Activated naive CD4-positive, alpha-beta T cell treated with anti-CD3 and anti-CD28 coated beads, Interleukin-2, amount 10 ng/mL, durations not matched to agents 7 days and 5 days (primary cell): Measurements from ENCODE around the gene HCFC2.
"Not testable (repeated sequence)": the region's sequence is repeated elsewhere in the genome, so short reads cannot be mapped to it uniquely, and the experiment has no call there.

ENCODE experiments used
- CTCF ChIA-PET: fragments of 350-600 bp; sonication (Branson Sonifier 250); formaldehyde crosslinking; loops from one replicate; lab custom pipeline; 2021; ENCODE audit warnings: antibody characterized with exemption; lab: Charles Lee
- DNase-seq: peaks from one replicate; pipeline ENCODE4 v3.0.0-alpha.2; 2020
- H3K27ac Mint-ChIP-seq: one replicate; pipeline ENCODE4 v1.8.0; 2021; ENCODE audit warnings: mild to moderate bottlenecking, moderate library complexity, mixed read lengths
- H3K27me3 Mint-ChIP-seq: one replicate; pipeline ENCODE4 v1.8.0; 2021; ENCODE audit warnings: mild to moderate bottlenecking, mixed read lengths
- H3K36me3 Mint-ChIP-seq: one replicate; pipeline ENCODE4 v1.8.0; 2021; ENCODE audit warnings: mixed read lengths
- H3K4me1 Mint-ChIP-seq: one replicate; pipeline ENCODE4 v1.8.0; 2021; ENCODE audit warnings: mixed read lengths
- H3K4me3 Mint-ChIP-seq: one replicate; pipeline ENCODE4 v1.8.0; 2021; ENCODE audit warnings: mild to moderate bottlenecking, moderate library complexity, mixed read lengths
- H3K9me3 Mint-ChIP-seq: one replicate; pipeline ENCODE4 v1.8.0; 2021; ENCODE audit warnings: mixed read lengths

The HCFC2 gene

GRCh38 chr12:104064031-104064841 lies at the start of gene HCFC2:
HCFC2 (plus strand) TSS chr12:104064531; CDS start chr12:104064561, 30 bp downstream.
- CTCF ChIA-PET: interaction anchor here (0.8 to 3.6 kb wide), 2 partner anchors 45 to 186 kb away, joined by 4 to 25 read pairs; no protein-coding TSS in a partner anchor
- Mint-ChIP-seq H3K27ac (peak within 1 kb of the TSS; percentile 85), H3K36me3 (peaks cover 11% of the 10 kb centered on the region), H3K27me3 (peaks cover 31% of the 10 kb centered on the region), H3K9me3 (no peaks in the 10 kb centered on the region), H3K4me3 (peak within 1 kb of the TSS; percentile 91), H3K4me1 (peaks cover 21% of the 10 kb centered on the region)
- DNase-seq: peak; percentile 93

- H3K9me3 Mint-ChIP-seq, H3K4me3 Mint-ChIP-seq, H3K27ac Mint-ChIP-seq, CTCF ChIA-PET, H3K4me1 Mint-ChIP-seq, DNase-seq, H3K36me3 Mint-ChIP-seq: not testable (repeated sequence)
- H3K27me3 Mint-ChIP-seq: peaks cover 27% of the 10 kb centered on the region
Measured at GRCh38 chr12:104021862-104022261, 42.5 kb upstream of the HCFC2 start.

DNA sequence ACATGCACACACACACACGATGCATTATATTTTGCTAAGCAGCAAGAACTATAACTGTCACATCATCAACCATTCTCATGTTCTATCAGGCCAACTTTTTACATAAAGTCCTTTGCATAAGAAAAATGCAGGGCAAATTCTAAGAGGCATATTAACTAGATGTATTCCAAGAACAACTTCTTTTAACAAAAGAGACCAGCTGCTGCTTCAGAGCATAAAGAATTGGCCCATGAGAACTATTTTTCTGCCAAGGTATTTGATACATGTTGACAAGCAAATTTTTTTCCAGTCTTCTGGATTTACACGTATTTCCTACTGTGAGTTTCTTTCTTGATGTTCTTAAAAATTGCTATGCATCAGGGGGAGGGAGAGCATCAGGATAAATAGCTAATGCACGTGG lies 41.5 kb upstream of the HCFC2 start:
- H3K27me3 Mint-ChIP-seq: peaks cover 32% of the 10 kb centered on the region
- no peak overlapping the region for H3K27ac Mint-ChIP-seq
- H3K9me3 Mint-ChIP-seq: no peaks in the 10 kb centered on the region
- CTCF ChIA-PET: no interaction called here
- DNase-seq: no peak
- H3K36me3 Mint-ChIP-seq: no peaks in the 10 kb centered on the region
- no peaks in the 10 kb centered on the region for H3K4me1 Mint-ChIP-seq
- H3K4me3 Mint-ChIP-seq: no peak overlapping the region

- CTCF ChIA-PET: no interaction called here
Measured at GRCh38 chr12:104023710-104024109, 40.6 kb upstream of the HCFC2 start.

DNA sequence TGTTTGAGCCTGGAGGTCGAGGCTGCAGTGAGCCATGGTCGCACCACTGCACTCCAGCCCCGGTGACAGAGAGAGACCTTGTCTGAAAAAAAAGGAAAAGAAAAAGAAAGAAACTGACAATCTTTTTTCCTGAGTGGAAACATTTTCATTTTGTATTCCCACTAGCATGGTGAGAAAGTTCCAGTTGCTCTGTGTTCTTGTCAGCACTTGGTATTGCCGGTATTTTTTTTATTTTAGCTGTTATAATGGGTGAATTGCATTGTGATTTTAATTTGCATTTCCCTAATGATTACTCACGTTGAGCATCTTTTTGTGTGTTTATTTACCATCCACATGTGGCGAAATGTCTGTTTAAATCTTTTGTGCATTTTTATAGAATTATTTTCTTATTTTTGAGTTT lies 40.0 kb upstream of the HCFC2 start:
- Mint-ChIP-seq H3K4me3 (no peak overlapping the region), H3K27ac (no peak overlapping the region), H3K9me3 (no peaks in the 10 kb centered on the region), H3K4me1 (no peaks in the 10 kb centered on the region), H3K36me3 (no peaks in the 10 kb centered on the region), H3K27me3 (peaks cover 41% of the 10 kb centered on the region)
- no peak for DNase-seq
- CTCF ChIA-PET: no interaction called here

More at GRCh38 chr12:104023710-104024109, 40.6 kb upstream of the HCFC2 start:
- Mint-ChIP-seq H3K27ac (no peak overlapping the region), H3K4me3 (no peak overlapping the region), H3K4me1 (no peaks in the 10 kb centered on the region), H3K36me3 (no peaks in the 10 kb centered on the region), H3K27me3 (peaks cover 38% of the 10 kb centered on the region), H3K9me3 (no peaks in the 10 kb centered on the region)
- DNase-seq: no peak

GRCh38 chr12:104025771-104026170 lies 38.6 kb upstream of the HCFC2 start:
- Mint-ChIP-seq H3K27ac (no peak overlapping the region), H3K4me3 (no peak overlapping the region), H3K4me1 (no peaks in the 10 kb centered on the region), H3K9me3 (no peaks in the 10 kb centered on the region), H3K36me3 (no peaks in the 10 kb centered on the region), H3K27me3 (peaks cover 31% of the 10 kb centered on the region)
- DNase-seq: no peak
- CTCF ChIA-PET: no interaction called here

GRCh38 chr12:104026841-104027599 lies 37.3 kb upstream of the HCFC2 start:
- no peak for DNase-seq
- H3K27ac Mint-ChIP-seq: no peak overlapping the region
- H3K36me3 Mint-ChIP-seq: no peaks in the 10 kb centered on the region
- no peak overlapping the region for H3K4me3 Mint-ChIP-seq
- H3K4me1 Mint-ChIP-seq: no peaks in the 10 kb centered on the region
- peaks cover 19% of the 10 kb centered on the region for H3K27me3 Mint-ChIP-seq
- CTCF ChIA-PET: no interaction called here
- H3K9me3 Mint-ChIP-seq: no peaks in the 10 kb centered on the region

DNA sequence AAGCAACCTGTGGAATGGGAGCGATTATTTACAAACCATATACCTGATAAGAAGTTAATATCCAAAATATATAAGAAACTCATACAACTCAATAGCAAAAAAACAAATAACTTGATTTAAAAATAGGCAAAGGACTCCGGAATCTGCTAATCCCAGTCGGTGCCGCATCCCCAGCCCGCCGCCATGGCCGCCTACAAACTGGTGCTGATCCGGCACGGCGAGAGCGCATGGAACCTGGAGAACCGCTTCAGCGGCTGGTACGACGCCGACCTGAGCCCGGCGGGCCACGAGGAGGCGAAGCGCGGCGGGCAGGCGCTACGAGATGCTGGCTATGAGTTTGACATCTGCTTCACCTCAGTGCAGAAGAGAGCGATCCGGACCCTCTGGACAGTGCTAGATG lies 33.7 kb upstream of the HCFC2 start:
- DNase-seq, H3K4me1 Mint-ChIP-seq, H3K9me3 Mint-ChIP-seq, H3K36me3 Mint-ChIP-seq, CTCF ChIA-PET, H3K27ac Mint-ChIP-seq, H3K4me3 Mint-ChIP-seq: not testable (repeated sequence)
- peaks cover 28% of the 10 kb centered on the region for H3K27me3 Mint-ChIP-seq

GRCh38 chr12:104036143-104036542 lies 28.2 kb upstream of the HCFC2 start:
- not testable (repeated sequence) for H3K27ac Mint-ChIP-seq, DNase-seq, H3K4me3 Mint-ChIP-seq, H3K9me3 Mint-ChIP-seq, H3K4me1 Mint-ChIP-seq, H3K36me3 Mint-ChIP-seq
- peaks cover 22% of the 10 kb centered on the region for H3K27me3 Mint-ChIP-seq
- CTCF ChIA-PET: interaction anchor here (1.2 kb wide), 1 partner anchor 32 kb away, joined by 4 read pairs; no protein-coding TSS in a partner anchor

GRCh38 chr12:104039769-104040168 lies 24.6 kb upstream of the HCFC2 start:
- H3K4me1 Mint-ChIP-seq, H3K27ac Mint-ChIP-seq, DNase-seq, H3K36me3 Mint-ChIP-seq, H3K4me3 Mint-ChIP-seq, H3K9me3 Mint-ChIP-seq: not testable (repeated sequence)
- peaks cover 27% of the 10 kb centered on the region for H3K27me3 Mint-ChIP-seq
- CTCF ChIA-PET: interaction anchor here (1.2 kb wide), 1 partner anchor 69 kb away, joined by 5 read pairs; no protein-coding TSS in a partner anchor

- H3K27me3 Mint-ChIP-seq: peaks cover 29% of the 10 kb centered on the region
- no peaks in the 10 kb centered on the region for H3K4me1 Mint-ChIP-seq
- H3K36me3 Mint-ChIP-seq: no peaks in the 10 kb centered on the region
- H3K9me3 Mint-ChIP-seq: no peaks in the 10 kb centered on the region
- H3K4me3 Mint-ChIP-seq: no peak overlapping the region
- DNase-seq: no peak
- no peak overlapping the region for H3K27ac Mint-ChIP-seq
- CTCF ChIA-PET: interaction anchor here (1.1 kb wide), 1 partner anchor 66 kb away, joined by 5 read pairs; no protein-coding TSS in a partner anchor
Measured at GRCh38 chr12:104042580-104042979, 21.8 kb upstream of the HCFC2 start.

- no peaks in the 10 kb centered on the region for H3K36me3 Mint-ChIP-seq
- no peaks in the 10 kb centered on the region for H3K9me3 Mint-ChIP-seq
- CTCF ChIA-PET: no interaction called here
- H3K4me3 Mint-ChIP-seq: no peak overlapping the region
- H3K27ac Mint-ChIP-seq: no peak overlapping the region
- DNase-seq: no peak
- H3K4me1 Mint-ChIP-seq: no peaks in the 10 kb centered on the region
- H3K27me3 Mint-ChIP-seq: peaks cover 39% of the 10 kb centered on the region
Measured at GRCh38 chr12:104044158-104044557, 20.2 kb upstream of the HCFC2 start.

GRCh38 chr12:104046306-104046705 lies 18.0 kb upstream of the HCFC2 start:
- Mint-ChIP-seq H3K4me3 (no peak overlapping the region), H3K36me3 (no peaks in the 10 kb centered on the region), H3K4me1 (peaks cover 8% of the 10 kb centered on the region), H3K27ac (no peak overlapping the region), H3K27me3 (peaks cover 58% of the 10 kb centered on the region), H3K9me3 (no peaks in the 10 kb centered on the region)
- CTCF ChIA-PET: interaction anchor here (1.6 to 2.0 kb wide), 2 partner anchors 12 to 63 kb away, joined by 4 to 5 read pairs; no protein-coding TSS in a partner anchor
- no peak for DNase-seq

DNA sequence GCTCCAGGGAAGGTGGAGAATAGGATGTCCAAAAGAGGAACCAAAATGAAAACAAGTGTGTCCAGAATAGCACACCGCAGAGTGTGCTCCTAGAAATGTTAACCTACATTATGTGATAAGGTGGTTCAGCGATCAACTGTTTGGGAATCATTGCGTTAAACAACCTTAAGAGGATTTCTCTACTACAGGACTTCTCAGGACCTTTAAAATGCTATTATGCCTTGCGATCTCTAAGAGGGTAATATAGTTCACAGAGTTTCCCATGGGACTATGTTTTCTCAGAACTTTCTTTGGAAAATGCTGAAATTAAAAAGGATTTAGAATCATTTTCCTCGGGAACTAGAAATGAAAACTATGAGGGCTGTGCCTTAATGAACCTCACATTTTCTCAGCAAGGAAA lies 16.2 kb upstream of the HCFC2 start:
- Mint-ChIP-seq H3K4me1 (peaks cover 8% of the 10 kb centered on the region), H3K9me3 (no peaks in the 10 kb centered on the region), H3K4me3 (no peak overlapping the region), H3K36me3 (no peaks in the 10 kb centered on the region), H3K27me3 (peaks cover 59% of the 10 kb centered on the region), H3K27ac (no peak overlapping the region)
- CTCF ChIA-PET: no interaction called here
- DNase-seq: no peak
